Mesodermal cell (in vitro differentiated cells): ENCODE measurements around the gene GALR3.
"Not testable (repeated sequence)": the region's sequence is repeated elsewhere in the genome, so short reads cannot be mapped to it uniquely, and the experiment has no call there.

Experiments
- H3K27ac ChIP-seq: 2 replicates; pipeline ENCODE4 v1.7.0; 2013; ENCODE audit warnings: mild to moderate bottlenecking, low read depth, low read length, moderate library complexity; ENCODE audit not compliant: severe bottlenecking
- H3K36me3 ChIP-seq: 2 replicates; pipeline ENCODE4 v1.7.1; 2013; ENCODE audit warnings: mild to moderate bottlenecking, low read length, moderate library complexity; ENCODE audit not compliant: control insufficient read depth, insufficient read depth
- H3K4me1 ChIP-seq: one replicate; pipeline ENCODE4 v1.7.1; 2013; ENCODE audit warnings: mild to moderate bottlenecking, low read length; ENCODE audit not compliant: insufficient read depth, control insufficient read depth, poor library complexity, severe bottlenecking
- H3K4me3 ChIP-seq: 2 replicates; pipeline ENCODE4 v1.7.0; 2013; ENCODE audit warnings: low read length, control low read depth, mild to moderate bottlenecking; ENCODE audit not compliant: insufficient read depth, poor library complexity, severe bottlenecking; ENCODE audit errors: extremely low read depth
- H3K9me3 ChIP-seq: 2 replicates; pipeline ENCODE4 v1.7.1; 2013; ENCODE audit warnings: mild to moderate bottlenecking, low read length, moderate library complexity; ENCODE audit not compliant: control insufficient read depth
- WGBS, 2 experiments: methylation state at CpG; one replicate each; pipeline ENCODE4 v1.1.5; 2013; ENCODE audit warnings: missing lambda C conversion rate in 2 of 2; ENCODE audit not compliant: insufficient coverage in 2 of 2; 5-methylcytosine and 5-hydroxymethylcytosine counted together

GALR3 gene

DNA sequence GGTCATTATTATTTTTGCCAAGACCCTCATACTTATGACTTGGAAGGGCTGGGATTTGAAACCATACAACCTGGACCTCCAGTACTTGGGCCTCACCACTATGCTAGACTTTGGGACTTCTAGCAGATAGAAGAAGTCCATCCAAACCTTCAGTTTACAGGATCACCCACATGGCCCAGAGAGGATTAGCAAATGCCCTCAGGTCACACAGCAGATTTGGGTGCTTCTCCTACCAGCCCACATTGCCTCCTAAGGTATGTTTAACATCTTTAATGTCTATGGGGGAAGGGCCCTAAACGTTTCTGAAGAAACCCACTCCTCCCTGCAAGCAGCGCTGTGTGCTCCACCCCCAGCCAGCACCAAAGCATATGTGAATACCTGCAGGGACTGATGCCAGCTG is 32.9 kb upstream of the GALR3 start:
- no peak overlapping the region for H3K27ac ChIP-seq
- no peaks in the 10 kb centered on the region for H3K4me1 ChIP-seq
- 79 to 80% methylated on average over 2 of the region's 2 CpGs for WGBS, 2 experiments
- H3K9me3 ChIP-seq = no peaks in the 10 kb centered on the region
- no peak overlapping the region for H3K4me3 ChIP-seq
- no peaks in the 10 kb centered on the region for H3K36me3 ChIP-seq

DNA sequence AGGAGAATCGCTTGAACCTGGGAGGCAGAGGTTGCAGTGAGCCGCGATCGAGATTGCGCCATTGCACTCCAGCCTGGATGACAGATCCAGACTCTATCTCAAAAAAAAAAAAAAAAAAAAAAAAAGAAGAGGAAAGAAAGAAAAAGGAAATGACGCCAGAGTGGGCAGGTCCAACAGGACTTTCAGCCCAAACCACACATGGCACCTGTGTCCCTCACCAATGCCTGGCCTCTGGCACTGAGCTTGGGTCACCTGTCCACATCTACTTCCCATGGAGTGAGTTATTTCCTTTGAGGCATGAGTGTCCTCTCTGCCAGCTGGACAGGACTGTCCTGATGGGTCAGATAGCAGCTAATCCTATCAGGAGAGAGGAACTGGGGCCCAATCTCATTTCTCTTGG is 30.7 kb upstream of the GALR3 start:
- no peaks in the 10 kb centered on the region for H3K9me3 ChIP-seq
- H3K4me3 ChIP-seq = no peak overlapping the region
- H3K4me1 ChIP-seq = no peaks in the 10 kb centered on the region
- no peaks in the 10 kb centered on the region for H3K36me3 ChIP-seq
- no peak overlapping the region for H3K27ac ChIP-seq
- no CpG with 5 or more reads among the region's 6 CpGs for WGBS, 2 experiments

- Histone ChIP-seq H3K27ac (no peak overlapping the region), H3K36me3 (no peaks in the 10 kb centered on the region), H3K4me1 (no peaks in the 10 kb centered on the region), H3K9me3 (no peaks in the 10 kb centered on the region), H3K4me3 (no peak overlapping the region)
- 90 to 100% methylated on average over 1 to 2 of the region's 2 CpGs for WGBS, 2 experiments
Measured at GRCh38 chr22:37794376-37794775, 28.8 kb upstream of the GALR3 start.

DNA sequence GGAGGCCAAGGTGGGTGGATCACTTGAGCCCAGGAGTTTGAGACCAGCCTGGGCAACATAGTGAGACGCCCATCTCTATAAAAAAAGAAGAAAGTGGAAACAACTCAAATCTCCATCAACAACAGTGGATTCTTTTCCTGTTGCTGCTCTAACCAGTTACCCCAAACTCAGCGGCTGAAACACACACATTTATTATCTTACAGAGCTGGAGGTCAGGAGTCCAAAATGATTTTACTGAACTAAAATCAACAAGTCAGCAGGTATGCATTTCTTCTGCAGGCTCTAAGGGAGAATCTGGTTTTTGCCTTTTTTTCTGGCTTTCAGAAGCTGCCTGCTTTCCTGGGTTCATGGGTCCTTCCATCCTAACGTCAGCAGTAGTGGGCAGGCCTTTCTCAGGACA is 27.1 kb upstream of the GALR3 start:
- Histone ChIP-seq H3K4me1 (no peaks in the 10 kb centered on the region), H3K4me3 (no peak overlapping the region), H3K27ac (no peak overlapping the region), H3K9me3 (no peaks in the 10 kb centered on the region), H3K36me3 (no peaks in the 10 kb centered on the region)
- 53 to 92% methylated on average over 2 of the region's 3 CpGs for WGBS, 2 experiments

DNA sequence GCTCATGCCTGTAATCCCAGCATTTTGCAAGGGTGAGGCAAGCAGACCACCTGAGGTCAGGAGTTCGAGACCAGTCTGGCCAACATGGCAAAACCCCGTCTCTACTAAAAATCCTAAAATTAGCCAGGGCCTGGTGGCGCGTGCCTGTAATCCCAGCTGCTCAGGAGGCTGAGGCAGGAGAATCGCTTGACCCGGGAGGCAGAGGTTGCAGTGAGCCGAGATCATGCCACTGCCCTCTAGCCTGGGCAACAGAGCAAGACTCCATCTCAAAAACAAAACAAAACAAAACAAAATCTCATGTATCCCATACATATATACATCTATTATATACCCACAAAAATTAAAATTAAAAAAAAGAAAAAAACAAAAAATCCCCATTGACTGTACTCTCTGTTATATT is 25.9 kb upstream of the GALR3 start:
- H3K27ac ChIP-seq, H3K9me3 ChIP-seq, H3K4me1 ChIP-seq, H3K36me3 ChIP-seq, H3K4me3 ChIP-seq: not testable (repeated sequence)
- 90 to 94% methylated on average over 7 of the region's 7 CpGs for WGBS, 2 experiments

DNA sequence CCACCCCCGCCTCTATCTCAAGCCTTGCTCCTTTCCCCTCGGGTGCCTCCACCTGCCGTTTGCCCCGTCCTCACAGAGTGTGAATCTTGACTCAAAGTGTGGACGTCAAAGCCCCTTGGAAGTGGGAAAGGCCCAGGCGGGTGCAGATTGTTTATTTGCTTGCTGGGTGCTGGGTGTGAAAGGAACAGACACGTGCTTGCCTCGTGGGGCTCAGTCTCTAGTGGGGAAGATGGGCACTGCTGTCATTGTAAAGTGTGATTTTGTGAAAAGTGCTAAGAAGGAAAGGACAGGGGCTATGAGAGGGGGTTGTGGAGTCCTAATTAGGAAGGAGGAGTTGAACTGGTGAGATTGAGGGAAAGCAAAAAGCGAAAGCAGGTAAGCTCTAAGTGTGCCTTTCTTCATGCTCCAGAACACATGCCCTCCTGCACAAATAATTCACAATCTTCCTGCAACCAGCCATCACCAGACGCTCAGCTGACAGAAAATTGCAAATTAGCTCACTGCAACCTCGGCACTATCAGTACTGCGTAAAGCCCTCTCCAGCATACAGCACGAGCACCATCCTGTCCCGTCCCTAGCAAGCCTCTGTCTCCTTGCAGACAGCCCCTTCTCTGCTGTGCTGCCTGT is 25.2 kb upstream of the GALR3 start:
- WGBS, 2 experiments = 65 to 76% methylated on average over 10 to 12 of the region's 14 CpGs
- H3K4me1 ChIP-seq = peaks cover under 1% of the 10 kb centered on the region
- no peaks in the 10 kb centered on the region for H3K36me3 ChIP-seq
- H3K9me3 ChIP-seq = no peaks in the 10 kb centered on the region
- no peak overlapping the region for H3K4me3 ChIP-seq
- no peak overlapping the region for H3K27ac ChIP-seq

GRCh38 chr22:37799979-37800378 is 23.2 kb upstream of the GALR3 start:
- H3K4me1 ChIP-seq = peaks cover 12% of the 10 kb centered on the region
- H3K4me3 ChIP-seq, H3K9me3 ChIP-seq, H3K27ac ChIP-seq, H3K36me3 ChIP-seq: not testable (repeated sequence)
- WGBS, 2 experiments = 75 to 90% methylated on average over 5 to 6 of the region's 9 CpGs

GRCh38 chr22:37801946-37802309 is 21.3 kb upstream of the GALR3 start:
- no peaks in the 10 kb centered on the region for H3K9me3 ChIP-seq
- H3K4me3 ChIP-seq = peak overlapping the region; percentile 65
- H3K4me1 ChIP-seq = peaks cover 27% of the 10 kb centered on the region
- H3K27ac ChIP-seq = no peak overlapping the region
- no peaks in the 10 kb centered on the region for H3K36me3 ChIP-seq
- WGBS, 2 experiments = 1 to 4% methylated on average over 3 to 9 of the region's 13 CpGs

- no peak overlapping the region for H3K27ac ChIP-seq
- no peaks in the 10 kb centered on the region for H3K9me3 ChIP-seq
- 0% methylated on average over 31 to 39 of the region's 63 CpGs for WGBS, 2 experiments
- H3K36me3 ChIP-seq = no peaks in the 10 kb centered on the region
- peaks cover 31% of the 10 kb centered on the region for H3K4me1 ChIP-seq
- H3K4me3 ChIP-seq = peak overlapping the region; percentile 65
Measured at GRCh38 chr22:37802310-37803194, 20.6 kb upstream of the GALR3 start.

DNA sequence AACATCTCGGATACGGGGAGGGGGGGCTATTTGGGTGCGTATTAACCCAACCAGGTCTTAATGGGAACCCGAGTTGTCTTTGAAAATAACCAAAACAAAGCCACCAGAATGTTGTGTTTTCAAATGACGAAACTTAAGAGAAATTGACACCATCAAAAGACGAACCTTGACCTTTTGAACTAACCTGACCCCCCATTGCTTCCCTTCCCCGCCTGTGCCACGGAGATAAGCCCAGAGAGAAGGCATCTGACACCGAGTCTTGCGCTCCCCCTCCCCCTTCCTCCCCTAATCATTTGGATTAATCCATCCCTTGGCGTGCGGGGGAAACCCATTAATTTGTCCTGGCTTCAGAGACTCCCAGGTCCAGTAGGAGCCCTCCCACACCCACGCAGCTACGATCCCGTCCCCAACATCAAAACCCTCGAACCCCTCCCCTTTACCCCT is 20.0 kb upstream of the GALR3 start:
- H3K27ac ChIP-seq = peak overlapping the region; percentile 26
- WGBS, 2 experiments = 2 to 4% methylated on average over 8 to 11 of the region's 16 CpGs
- H3K36me3 ChIP-seq = no peaks in the 10 kb centered on the region
- H3K4me1 ChIP-seq = peaks cover 31% of the 10 kb centered on the region
- H3K9me3 ChIP-seq = no peaks in the 10 kb centered on the region
- peak overlapping the region; percentile 65 for H3K4me3 ChIP-seq
